IPS DF 4.7 (cell line): ENCODE measurements around the gene MYO16.

Experiments
- DNase-seq: peaks from one replicate; pipeline ENCODE4 v3.0.0-alpha.2; 2013; ENCODE audit warnings: low spot score; ENCODE audit errors: extremely low read depth

The MYO16 gene

DNA sequence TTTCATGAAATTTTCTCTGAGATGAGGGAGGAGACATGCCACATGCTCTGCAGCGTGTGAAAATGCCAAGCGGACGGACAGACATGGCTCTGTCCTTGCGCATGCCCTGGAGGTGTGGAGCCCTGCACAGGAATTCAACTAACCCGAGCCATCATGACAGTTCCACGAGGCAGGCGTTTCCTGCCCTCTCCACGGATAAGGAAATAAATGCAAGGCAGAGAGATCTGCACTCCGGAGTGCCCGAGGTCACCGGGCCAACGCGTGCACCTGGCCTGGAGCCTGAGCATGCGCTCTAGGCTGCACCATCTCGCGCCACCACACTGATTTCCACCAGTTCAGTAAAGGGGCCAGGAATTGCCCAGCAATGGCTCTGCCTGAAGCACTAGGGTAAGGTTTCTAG lies 298.2 kb downstream of the MYO16 start:
- no peak for DNase-seq

DNA sequence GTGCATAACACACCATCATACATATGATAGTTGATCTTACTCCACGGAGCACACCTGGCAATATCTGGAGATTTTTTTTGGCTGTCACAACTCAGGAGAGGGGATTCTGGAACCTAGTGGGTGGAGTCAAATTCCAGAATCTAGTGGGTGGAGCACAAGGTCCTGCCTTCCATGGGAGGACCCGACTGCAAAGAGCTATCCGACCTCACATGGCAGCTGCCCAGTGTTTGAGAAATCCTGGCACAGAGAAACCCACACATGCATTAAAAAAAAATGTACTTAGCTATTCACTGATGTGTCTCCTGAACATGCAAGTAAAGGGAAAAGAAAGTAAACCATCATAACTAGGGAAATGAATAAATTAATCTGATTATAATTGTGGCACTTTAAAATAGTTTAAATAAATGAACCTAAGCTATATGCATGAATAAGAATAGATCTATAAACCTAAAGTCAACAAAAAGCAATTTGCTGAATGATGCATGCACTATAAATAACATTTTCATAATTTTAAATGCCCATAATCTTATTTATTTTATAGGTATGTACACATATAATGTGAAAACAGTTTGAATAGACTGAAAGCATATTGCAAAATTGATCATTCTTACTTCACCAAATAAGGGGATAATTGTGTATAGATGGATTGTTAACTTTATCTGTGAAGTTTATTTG lies 300.3 kb downstream of the MYO16 start:
- DNase-seq, result no peak

DNA sequence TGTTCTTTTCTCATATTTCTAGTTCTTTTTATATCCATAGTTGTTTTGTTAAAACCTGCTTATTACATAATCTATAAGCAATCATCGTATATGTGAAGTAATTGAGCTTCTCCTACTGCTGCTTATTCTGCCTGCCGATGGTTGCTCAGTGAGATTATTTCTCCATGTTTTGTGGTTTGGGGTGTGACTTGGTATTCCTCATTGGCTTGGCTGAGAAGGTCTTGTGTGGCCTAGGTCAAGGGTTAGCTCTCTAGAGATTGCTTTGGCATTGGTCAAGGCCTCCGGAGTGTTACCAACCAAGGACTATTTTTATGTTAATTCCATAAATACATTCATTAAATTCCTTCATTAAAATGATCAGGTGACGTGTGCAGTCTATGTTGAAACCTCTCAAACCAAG lies 302.8 kb downstream of the MYO16 start:
- no peak for DNase-seq

GRCh38 chr13:108933061-108933460 lies 303.6 kb downstream of the MYO16 start:
- no peak for DNase-seq

GRCh38 chr13:108938155-108938554 lies 308.7 kb downstream of the MYO16 start:
- no peak for DNase-seq

DNA sequence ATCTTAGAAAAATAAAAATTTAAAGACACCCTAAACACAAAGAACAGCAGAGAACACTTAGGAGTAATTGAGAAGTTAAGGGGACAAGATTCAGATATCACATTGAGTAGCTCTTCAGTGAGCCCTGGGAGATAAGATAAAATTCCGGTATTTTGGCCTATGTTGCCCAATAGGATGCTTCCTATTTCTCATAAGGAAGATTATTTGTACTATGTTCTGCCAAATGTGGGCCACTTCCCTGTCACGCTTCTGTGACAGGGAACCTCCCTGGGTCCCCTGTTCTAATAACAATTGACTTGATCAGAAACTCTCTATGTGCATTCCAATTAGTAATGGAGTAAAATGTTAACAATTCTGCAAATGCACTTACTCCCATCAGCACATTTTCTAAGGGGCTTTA lies 310.7 kb downstream of the MYO16 start:
- no peak for DNase-seq

DNA sequence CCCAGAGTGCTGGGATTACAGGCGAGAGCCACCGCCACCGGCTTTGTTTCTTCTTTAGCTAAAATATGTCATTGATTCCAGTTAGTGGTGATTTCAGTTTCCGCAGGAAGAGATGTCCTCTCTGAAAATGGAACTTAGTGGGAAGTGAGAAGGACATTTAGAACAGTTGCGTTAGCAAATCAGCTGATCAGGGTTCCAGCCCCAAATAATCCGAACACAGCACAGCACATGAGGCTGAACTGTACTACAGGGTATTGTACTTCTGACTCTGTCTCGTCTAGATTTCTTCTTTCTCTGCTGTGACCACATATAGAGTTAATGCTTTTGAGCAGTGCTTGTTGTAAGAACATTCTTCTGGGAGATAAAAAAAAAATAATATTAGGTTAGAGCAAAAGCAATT lies 314.4 kb downstream of the MYO16 start:
- no peak for DNase-seq

DNA sequence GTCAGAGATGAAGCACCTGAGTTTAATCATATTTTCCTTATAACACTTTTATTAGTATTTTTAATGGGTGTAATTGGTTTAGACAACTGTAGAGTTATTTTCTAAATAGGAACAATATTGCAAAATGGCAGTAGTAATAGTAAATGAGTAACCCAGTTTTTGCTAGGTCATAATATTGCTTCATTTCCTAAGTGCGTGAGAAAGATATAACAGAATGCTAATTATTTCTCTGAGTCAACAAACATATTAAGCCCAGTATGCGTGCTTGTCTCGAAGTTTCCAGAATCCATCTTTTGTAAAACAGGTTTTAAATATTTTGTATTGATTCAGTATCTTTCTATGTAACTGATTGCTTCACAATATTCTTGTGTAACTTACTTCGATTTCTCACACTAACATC lies 315.3 kb downstream of the MYO16 start:
- DNase-seq, result no peak

DNA sequence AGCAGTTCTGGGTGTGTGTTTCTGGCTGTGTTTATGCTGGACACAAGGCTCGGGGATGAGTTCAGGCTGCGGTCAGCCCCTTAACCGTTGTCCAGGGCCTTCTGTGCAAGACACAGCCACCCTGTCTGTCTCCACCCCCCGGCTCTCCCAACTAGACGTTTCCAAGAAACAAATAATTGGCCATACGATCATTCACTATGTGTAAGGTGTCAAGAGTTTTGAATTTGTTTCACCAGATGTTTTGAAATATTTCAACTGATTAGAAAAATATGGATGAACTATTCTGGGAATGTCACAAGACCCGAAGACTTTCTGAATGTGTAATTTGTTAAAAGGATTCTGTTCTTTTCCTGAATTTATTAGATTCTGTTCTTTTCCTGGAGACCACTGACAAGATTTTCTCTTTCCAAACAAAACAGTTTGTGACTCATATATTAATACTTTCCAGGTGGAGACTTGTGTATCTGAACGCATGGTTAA lies 318.2 kb downstream of the MYO16 start:
- no peak for DNase-seq

DNA sequence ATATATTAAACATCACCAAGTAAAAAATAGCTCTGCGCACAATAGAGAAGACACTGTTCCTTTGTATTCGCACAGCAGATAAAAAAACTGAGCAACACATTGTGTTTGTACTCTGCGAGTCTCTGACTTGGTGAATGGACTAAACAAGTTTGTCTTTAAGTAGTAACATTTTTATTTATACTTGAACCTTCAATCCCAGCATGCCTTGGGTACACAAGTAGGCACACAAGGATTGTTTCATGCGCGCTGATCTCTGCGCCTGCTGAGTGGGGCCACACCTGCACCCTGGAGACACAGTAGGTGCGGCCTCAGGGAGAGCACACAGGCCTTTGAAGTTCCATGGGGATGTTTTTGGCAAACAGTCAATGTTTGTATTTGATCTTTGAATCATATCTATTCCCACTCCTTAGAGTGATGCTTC lies 318.9 kb downstream of the MYO16 start:
- no peak for DNase-seq

DNA sequence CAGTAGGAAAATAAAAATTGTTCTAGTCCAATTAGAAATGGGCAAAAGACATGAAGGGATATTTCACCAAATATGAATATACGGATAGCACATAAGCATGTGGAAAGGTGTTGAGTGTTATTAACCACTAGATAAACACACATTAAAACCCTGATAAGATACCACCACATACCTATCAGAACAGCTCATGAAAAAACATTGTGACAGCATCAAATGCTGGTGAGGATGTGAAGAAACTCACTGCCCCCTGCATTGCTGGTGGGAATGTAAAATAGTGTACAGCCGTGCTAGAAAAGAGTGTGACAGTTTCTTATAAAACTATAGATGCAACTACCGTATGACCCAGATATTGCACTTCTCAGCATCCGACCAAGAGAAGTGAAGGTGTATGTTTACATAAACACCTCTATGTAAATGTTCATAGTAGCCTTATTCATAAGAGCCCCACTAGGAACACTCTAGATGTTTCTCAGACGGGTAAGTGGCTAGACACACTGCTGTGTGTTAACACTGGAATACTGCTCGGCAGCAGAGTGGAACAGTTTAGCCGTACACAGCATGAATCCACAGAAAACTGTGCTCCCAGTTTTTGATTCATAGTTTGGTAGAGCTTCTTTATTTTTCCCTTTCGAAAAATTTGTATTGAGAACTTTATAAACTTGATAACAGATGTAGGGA lies 321.1 kb downstream of the MYO16 start:
- no peak for DNase-seq

DNA sequence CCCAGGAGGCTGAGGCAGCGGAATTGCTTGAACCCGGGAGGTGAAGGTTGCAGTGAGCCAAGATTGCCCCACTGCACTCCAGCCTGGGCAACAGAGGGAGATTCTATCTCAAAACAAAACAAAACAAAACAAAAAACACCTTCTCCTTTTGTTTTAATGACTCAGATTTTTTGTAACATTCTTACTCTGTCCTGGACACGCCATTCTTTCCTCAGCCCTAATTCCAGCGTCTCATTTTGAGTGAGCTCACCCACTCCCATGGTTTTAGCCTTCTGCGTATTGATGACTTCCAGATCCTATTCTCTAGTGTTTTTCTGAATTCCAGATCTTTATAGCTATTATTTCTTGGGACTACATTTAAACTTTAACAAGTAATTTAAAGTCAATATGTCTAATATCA lies 326.3 kb downstream of the MYO16 start:
- no peak for DNase-seq

- DNase-seq, result no peak
Observed at GRCh38 chr13:108957369-108958012, 328.1 kb downstream of the MYO16 start.

GRCh38 chr13:108958013-108958376 lies 328.6 kb downstream of the MYO16 start:
- no peak for DNase-seq

GRCh38 chr13:108959234-108959633 lies 329.8 kb downstream of the MYO16 start:
- no peak for DNase-seq

GRCh38 chr13:108960006-108960405 lies 330.6 kb downstream of the MYO16 start:
- no peak for DNase-seq

DNA sequence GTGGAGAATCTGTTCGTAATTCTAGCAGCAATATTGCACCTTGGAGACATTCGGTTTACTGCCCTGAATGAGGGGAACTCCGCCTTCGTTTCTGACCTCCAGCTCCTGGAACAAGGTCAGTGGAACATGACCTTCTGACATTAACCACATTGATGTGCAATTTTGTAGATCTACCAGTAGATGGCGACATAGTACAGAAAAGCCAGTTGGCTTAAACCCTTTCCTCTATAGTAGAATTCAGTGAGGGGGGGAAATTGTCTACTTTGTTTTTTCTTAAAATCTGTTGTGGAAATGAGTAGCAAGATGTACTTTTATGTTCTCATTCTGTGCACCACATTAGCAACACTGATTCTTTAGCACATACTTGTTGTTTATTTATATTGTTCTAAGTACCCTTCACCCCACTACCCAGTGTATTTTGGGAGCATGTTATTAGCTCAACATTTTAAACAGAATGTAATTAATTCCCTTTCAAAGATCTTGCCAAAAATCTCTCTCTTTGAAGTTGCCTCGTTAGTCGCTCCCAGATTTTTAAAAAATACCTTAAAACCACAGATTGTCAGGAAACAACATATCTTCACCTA lies 332.2 kb downstream of the MYO16 start:
- DNase-seq, result peak; percentile 19

DNA sequence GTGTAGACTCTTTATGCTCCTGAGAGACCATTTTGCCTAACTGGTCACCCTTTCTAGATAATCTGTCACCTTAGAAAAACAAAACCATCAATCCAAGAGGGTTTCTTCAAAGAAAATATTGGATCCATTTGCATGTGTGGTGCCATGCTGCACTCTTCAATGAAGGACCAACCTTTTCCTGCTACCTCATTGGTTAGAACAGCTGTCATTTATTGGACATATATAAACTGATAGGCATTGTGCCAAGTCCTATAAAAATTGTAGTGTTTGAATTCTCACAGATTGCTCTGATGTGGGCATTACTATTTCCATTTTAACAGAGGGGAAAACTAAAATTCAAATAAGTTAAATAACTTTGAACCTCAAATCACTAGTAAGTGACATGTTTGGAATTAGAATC lies 333.2 kb downstream of the MYO16 start:
- no peak for DNase-seq

GRCh38 chr13:108963276-108963810 lies 333.9 kb downstream of the MYO16 start:
- DNase-seq, result no peak

- DNase-seq, result no peak
Observed at GRCh38 chr13:108963846-108964600, 334.6 kb downstream of the MYO16 start.

DNA sequence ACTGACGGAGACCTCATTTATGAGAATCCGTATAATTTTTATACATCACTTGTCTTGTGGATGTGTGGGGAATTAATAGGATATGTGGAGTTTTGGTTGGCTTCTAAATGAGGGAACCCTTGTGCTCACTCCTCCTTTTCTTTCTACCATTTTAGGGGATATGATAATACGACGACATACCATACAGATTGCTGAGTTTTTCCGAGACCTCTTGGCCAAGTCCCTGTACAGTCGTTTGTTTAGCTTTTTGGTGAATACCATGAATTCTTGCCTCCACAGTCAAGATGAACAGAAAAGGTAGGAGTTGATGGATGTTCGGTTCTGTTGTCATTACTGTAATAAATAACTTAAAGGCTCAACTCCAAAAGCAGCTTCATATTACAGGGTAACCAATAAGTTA lies 335.2 kb downstream of the MYO16 start:
- DNase-seq, result no peak
